HEK293 (cell line): ENCODE measurements around the gene HLA-DOB.

Experiments
- CTCF ChIA-PET: fragments of 350-600 bp; formaldehyde crosslinking; extraction: SDS; loops from one replicate; lab custom pipeline; 2021; ENCODE audit warnings: antibody characterized with exemption; lab: Yijun Ruan, JAX
- POLR2A ChIA-PET: fragments of 300-600 bp; formaldehyde crosslinking; extraction: SDS; loops from one replicate; lab custom pipeline; 2020; ENCODE audit warnings: antibody characterized with exemption, inconsistent platforms; lab: Yijun Ruan, JAX
- H3K27ac ChIP-seq: fragments of 200-500 bp; sonication (Bioruptor generic); 2 replicates; pipeline ENCODE4 v1.5.1; 2014; ENCODE audit warnings: low read depth, low read length, control low read depth, inconsistent platforms; ENCODE audit errors: extremely low read depth
- H3K36me3 ChIP-seq, 2 experiments: fragments of 200-500 bp in 1 of 2; sonication (Bioruptor generic) in 1 of 2; 1 replicate in 1 of 2; 2 replicates in 1 of 2; pipeline ENCODE4 v1.5.1; 2014 to 2017; ENCODE audit warnings: inconsistent platforms in 2 of 2, low read length in 2 of 2; ENCODE audit not compliant: control insufficient read depth in 2 of 2, insufficient read depth in 1 of 2
- H3K4me1 ChIP-seq: fragments of 200-500 bp; sonication (Bioruptor generic); 2 replicates; pipeline ENCODE4 v1.5.1; 2014; ENCODE audit warnings: mild to moderate bottlenecking, low read length, inconsistent platforms; ENCODE audit not compliant: control insufficient read depth, insufficient read depth
- H3K4me3 ChIP-seq: 2 replicates; pipeline ENCODE4 v1.5.1; 2011; ENCODE audit warnings: low read depth, mild to moderate bottlenecking, control low read depth, low read length, moderate library complexity
- H3K9me3 ChIP-seq: fragments of 200-500 bp; sonication (Bioruptor generic); 2 replicates; pipeline ENCODE4 v1.5.1; 2014; ENCODE audit warnings: low read depth, low read length, inconsistent platforms; ENCODE audit not compliant: control insufficient read depth, insufficient read depth
- EGR2 ChIP-seq: fragments of 450-650 bp; formaldehyde crosslinking; IDR thresholded peaks from 2 replicates; pipeline ENCODE4 v1.5.1; 2016; ENCODE audit warnings: low read depth, missing biosample characterization, missing genetic modification characterization
- MEIS1 ChIP-seq: sonication (generic); formaldehyde crosslinking; IDR thresholded peaks from 2 replicates; pipeline ENCODE4 v1.8.1; 2022; ENCODE audit warnings: missing genetic modification reagents, mild to moderate bottlenecking, borderline replicate concordance
- OVOL3 ChIP-seq: fragments of 450-650 bp; formaldehyde crosslinking; IDR thresholded peaks from 2 replicates; pipeline ENCODE4 v1.5.1; 2016; ENCODE audit warnings: missing biosample characterization, missing genetic modification characterization
- REPIN1 ChIP-seq: fragments of 450-650 bp; formaldehyde crosslinking; IDR thresholded peaks from 2 replicates; pipeline ENCODE4 v1.5.1; 2017; ENCODE audit warnings: missing biosample characterization, missing genetic modification characterization, low read depth
- ZBTB21 ChIP-seq: fragments of 450-650 bp; formaldehyde crosslinking; IDR thresholded peaks from 2 replicates; pipeline ENCODE4 v1.5.1; 2017; ENCODE audit warnings: missing biosample characterization, missing genetic modification characterization
- ZEB2 ChIP-seq: fragments of 450-650 bp; formaldehyde crosslinking; IDR thresholded peaks from 2 replicates; pipeline ENCODE4 v1.5.1; 2016; ENCODE audit warnings: missing biosample characterization, missing genetic modification characterization
- ZFP37 ChIP-seq: fragments of 450-650 bp; formaldehyde crosslinking; IDR thresholded peaks from 2 replicates; pipeline ENCODE4 v1.5.1; 2016; ENCODE audit warnings: missing biosample characterization, missing genetic modification characterization
- ZNF175 ChIP-seq: fragments of 450-650 bp; formaldehyde crosslinking; IDR thresholded peaks from 2 replicates; pipeline ENCODE4 v1.5.1; 2016; ENCODE audit warnings: missing biosample characterization, missing genetic modification characterization
- ZNF184 ChIP-seq: fragments of 450-650 bp; IDR thresholded peaks from 2 replicates; pipeline ENCODE4 v1.5.1; 2018; ENCODE audit warnings: missing biosample characterization, mild to moderate bottlenecking, missing genetic modification characterization
- ZNF19 ChIP-seq: fragments of 450-650 bp; formaldehyde crosslinking; IDR thresholded peaks from 2 replicates; pipeline ENCODE4; 2016; ENCODE audit warnings: missing biosample characterization, missing genetic modification characterization, low read depth
- ZNF24 ChIP-seq: fragments of 450-650 bp; formaldehyde crosslinking; IDR thresholded peaks from 2 replicates; pipeline ENCODE4 v1.5.1; 2016; ENCODE audit warnings: missing biosample characterization, missing genetic modification characterization
- ZNF37A ChIP-seq: fragments of 450-650 bp; IDR thresholded peaks from 2 replicates; pipeline ENCODE4 v1.5.1; 2018; ENCODE audit warnings: missing biosample characterization, missing genetic modification characterization
- ZNF391 ChIP-seq: fragments of 450-650 bp; formaldehyde crosslinking; IDR thresholded peaks from 2 replicates; pipeline ENCODE4 v1.5.1; 2016; ENCODE audit warnings: low read depth, missing biosample characterization, missing genetic modification characterization, borderline replicate concordance
- ZNF394 ChIP-seq: fragments of 450-650 bp; formaldehyde crosslinking; IDR thresholded peaks from 2 replicates; pipeline ENCODE4 v1.5.1; 2016; ENCODE audit warnings: missing biosample characterization, missing genetic modification characterization, mild to moderate bottlenecking, moderate library complexity, borderline replicate concordance
- ZNF404 ChIP-seq: fragments of 450-650 bp; formaldehyde crosslinking; IDR thresholded peaks from 2 replicates; pipeline ENCODE4 v1.5.1; 2017; ENCODE audit warnings: missing biosample characterization, missing genetic modification characterization
- ZNF473 ChIP-seq: fragments of 450-650 bp; formaldehyde crosslinking; IDR thresholded peaks from 2 replicates; pipeline ENCODE4 v1.5.1; 2017; ENCODE audit warnings: missing biosample characterization, missing genetic modification characterization
- ZNF600 ChIP-seq: fragments of 450-650 bp; formaldehyde crosslinking; IDR thresholded peaks from 2 replicates; pipeline ENCODE4 v1.5.1; 2016; ENCODE audit warnings: missing biosample characterization, missing genetic modification characterization
- ZNF639 ChIP-seq: fragments of 450-650 bp; formaldehyde crosslinking; IDR thresholded peaks from 2 replicates; pipeline ENCODE4 v1.5.1; 2016; ENCODE audit warnings: missing biosample characterization, missing genetic modification characterization
- ZNF658 ChIP-seq: fragments of 450-650 bp; formaldehyde crosslinking; IDR thresholded peaks from 2 replicates; pipeline ENCODE4; 2016; ENCODE audit warnings: missing biosample characterization, missing genetic modification characterization
- ZNF707 ChIP-seq: fragments of 450-650 bp; formaldehyde crosslinking; IDR thresholded peaks from 2 replicates; pipeline ENCODE4 v1.5.1; 2016; ENCODE audit warnings: missing biosample characterization, missing genetic modification characterization
- ZNF76 ChIP-seq: fragments of 450-650 bp; formaldehyde crosslinking; IDR thresholded peaks from 2 replicates; pipeline ENCODE4; 2016; ENCODE audit warnings: low read depth, missing biosample characterization, missing genetic modification characterization, borderline replicate concordance
- TF ChIP-seq, protein P1 (sequence below): fragments of 450-650 bp; formaldehyde crosslinking; IDR thresholded peaks from 2 replicates; pipeline ENCODE4 v1.5.1; 2016; ENCODE audit warnings: missing biosample characterization, missing genetic modification characterization
- TF ChIP-seq, protein P2 (sequence below): fragments of 450-650 bp; IDR thresholded peaks from 2 replicates; pipeline ENCODE4 v1.5.1; 2018; ENCODE audit warnings: missing biosample characterization, missing genetic modification characterization
- TF ChIP-seq, protein P3 (sequence below): fragments of 450-650 bp; formaldehyde crosslinking; IDR thresholded peaks from 2 replicates; pipeline ENCODE4 v1.5.1; 2017; ENCODE audit warnings: missing biosample characterization, mild to moderate bottlenecking, missing genetic modification characterization, moderate library complexity
- TF ChIP-seq, protein P4 (sequence below): fragments of 450-650 bp; formaldehyde crosslinking; IDR thresholded peaks from 2 replicates; pipeline ENCODE4 v1.5.1; 2016; ENCODE audit warnings: missing biosample characterization, missing genetic modification characterization
- TF ChIP-seq, protein P5 (sequence below): fragments of 450-650 bp; formaldehyde crosslinking; IDR thresholded peaks from 2 replicates; pipeline ENCODE4 v1.5.1; 2016; ENCODE audit warnings: missing biosample characterization, missing genetic modification characterization, low read depth

HLA-DOB gene

DNA sequence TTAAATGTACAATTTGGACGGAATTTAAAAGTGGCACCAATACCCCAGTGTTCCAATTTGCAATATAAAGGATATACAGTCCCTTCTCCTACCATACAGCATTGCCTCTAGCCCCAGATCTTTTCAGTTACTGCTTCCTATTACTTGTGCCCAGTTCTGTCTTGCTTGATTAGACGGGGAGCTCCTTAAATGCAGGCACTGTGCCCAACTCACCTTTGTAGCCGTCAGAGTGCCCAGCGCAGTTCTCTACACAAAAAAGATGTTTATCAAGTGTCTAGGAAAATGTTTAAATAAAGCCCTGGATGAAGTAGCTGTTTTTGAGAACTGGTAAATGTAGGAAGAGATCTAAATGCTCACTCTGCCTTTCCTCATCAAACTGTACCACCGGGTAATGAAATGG lies 14.1 kb upstream of the HLA-DOB start:
- CTCF ChIA-PET: interaction anchor here (0.6 to 6.9 kb wide), 4 partner anchors 9 to 55 kb away, joined by 3 to 116 read pairs (median 6); no protein-coding TSS in a partner anchor
- TF ChIP-seq ZEB2 (tag by site-specific recombination) (no peak), ZNF184 (tag by site-specific recombination) (no peak), ZNF391 (tag by site-specific recombination) (no peak), ZNF37A (tag by site-specific recombination) (no peak), ZNF639 (tag by site-specific recombination) (no peak), ZNF707 (no peak), ZNF175 (tag by site-specific recombination) (no peak), EGR2 (no peak), ZNF658 (tag by site-specific recombination) (no peak), ZNF24 (tag by site-specific recombination) (no peak), ZFP37 (tag by site-specific recombination) (no peak), MEIS1 (CRISPR knock-in tag) (no peak), OVOL3 (tag by site-specific recombination) (no peak), ZNF600 (no peak)
- TF ChIP-seq, protein P1, sequence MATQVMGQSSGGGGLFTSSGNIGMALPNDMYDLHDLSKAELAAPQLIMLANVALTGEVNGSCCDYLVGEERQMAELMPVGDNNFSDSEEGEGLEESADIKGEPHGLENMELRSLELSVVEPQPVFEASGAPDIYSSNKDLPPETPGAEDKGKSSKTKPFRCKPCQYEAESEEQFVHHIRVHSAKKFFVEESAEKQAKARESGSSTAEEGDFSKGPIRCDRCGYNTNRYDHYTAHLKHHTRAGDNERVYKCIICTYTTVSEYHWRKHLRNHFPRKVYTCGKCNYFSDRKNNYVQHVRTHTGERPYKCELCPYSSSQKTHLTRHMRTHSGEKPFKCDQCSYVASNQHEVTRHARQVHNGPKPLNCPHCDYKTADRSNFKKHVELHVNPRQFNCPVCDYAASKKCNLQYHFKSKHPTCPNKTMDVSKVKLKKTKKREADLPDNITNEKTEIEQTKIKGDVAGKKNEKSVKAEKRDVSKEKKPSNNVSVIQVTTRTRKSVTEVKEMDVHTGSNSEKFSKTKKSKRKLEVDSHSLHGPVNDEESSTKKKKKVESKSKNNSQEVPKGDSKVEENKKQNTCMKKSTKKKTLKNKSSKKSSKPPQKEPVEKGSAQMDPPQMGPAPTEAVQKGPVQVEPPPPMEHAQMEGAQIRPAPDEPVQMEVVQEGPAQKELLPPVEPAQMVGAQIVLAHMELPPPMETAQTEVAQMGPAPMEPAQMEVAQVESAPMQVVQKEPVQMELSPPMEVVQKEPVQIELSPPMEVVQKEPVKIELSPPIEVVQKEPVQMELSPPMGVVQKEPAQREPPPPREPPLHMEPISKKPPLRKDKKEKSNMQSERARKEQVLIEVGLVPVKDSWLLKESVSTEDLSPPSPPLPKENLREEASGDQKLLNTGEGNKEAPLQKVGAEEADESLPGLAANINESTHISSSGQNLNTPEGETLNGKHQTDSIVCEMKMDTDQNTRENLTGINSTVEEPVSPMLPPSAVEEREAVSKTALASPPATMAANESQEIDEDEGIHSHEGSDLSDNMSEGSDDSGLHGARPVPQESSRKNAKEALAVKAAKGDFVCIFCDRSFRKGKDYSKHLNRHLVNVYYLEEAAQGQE (tag by site-specific recombination): no peak
- TF ChIP-seq, protein P2, sequence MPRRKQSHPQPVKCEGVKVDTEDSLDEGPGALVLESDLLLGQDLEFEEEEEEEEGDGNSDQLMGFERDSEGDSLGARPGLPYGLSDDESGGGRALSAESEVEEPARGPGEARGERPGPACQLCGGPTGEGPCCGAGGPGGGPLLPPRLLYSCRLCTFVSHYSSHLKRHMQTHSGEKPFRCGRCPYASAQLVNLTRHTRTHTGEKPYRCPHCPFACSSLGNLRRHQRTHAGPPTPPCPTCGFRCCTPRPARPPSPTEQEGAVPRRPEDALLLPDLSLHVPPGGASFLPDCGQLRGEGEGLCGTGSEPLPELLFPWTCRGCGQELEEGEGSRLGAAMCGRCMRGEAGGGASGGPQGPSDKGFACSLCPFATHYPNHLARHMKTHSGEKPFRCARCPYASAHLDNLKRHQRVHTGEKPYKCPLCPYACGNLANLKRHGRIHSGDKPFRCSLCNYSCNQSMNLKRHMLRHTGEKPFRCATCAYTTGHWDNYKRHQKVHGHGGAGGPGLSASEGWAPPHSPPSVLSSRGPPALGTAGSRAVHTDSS (tag by site-specific recombination): no peak
- TF ChIP-seq, protein P3, sequence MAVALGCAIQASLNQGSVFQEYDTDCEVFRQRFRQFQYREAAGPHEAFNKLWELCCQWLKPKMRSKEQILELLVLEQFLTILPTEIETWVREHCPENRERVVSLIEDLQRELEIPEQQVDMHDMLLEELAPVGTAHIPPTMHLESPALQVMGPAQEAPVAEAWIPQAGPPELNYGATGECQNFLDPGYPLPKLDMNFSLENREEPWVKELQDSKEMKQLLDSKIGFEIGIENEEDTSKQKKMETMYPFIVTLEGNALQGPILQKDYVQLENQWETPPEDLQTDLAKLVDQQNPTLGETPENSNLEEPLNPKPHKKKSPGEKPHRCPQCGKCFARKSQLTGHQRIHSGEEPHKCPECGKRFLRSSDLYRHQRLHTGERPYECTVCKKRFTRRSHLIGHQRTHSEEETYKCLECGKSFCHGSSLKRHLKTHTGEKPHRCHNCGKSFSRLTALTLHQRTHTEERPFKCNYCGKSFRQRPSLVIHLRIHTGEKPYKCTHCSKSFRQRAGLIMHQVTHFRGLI (tag by site-specific recombination): no peak
- TF ChIP-seq, all 188 proteins: peak for 0

GRCh38 chr6:32830017-32830416 lies 13.2 kb upstream of the HLA-DOB start:
- Histone ChIP-seq H3K9me3 (no peaks in the 10 kb centered on the region), H3K4me3 (no peak overlapping the region), H3K4me1 (no peaks in the 10 kb centered on the region), H3K36me3 (peaks cover 3 to 56% of the 10 kb centered on the region in 2 experiments; a peak in 2 of 3 replicates), H3K27ac (no peak overlapping the region)
- ChIA-PET POLR2A (no interaction called here), CTCF (interaction anchor here (1.1 to 6.9 kb wide), 2 partner anchors 8 to 39 kb away, joined by 6 to 116 read pairs; partner anchors contain the start of gene TAP2)
- TF ChIP-seq ZNF19 (tag by site-specific recombination) (no peak), ZNF394 (tag by site-specific recombination) (no peak), ZNF404 (tag by site-specific recombination) (no peak), ZNF473 (tag by site-specific recombination) (no peak), ZNF76 (no peak), REPIN1 (tag by site-specific recombination) (no peak), ZBTB21 (tag by site-specific recombination) (no peak)
- TF ChIP-seq, protein P4, sequence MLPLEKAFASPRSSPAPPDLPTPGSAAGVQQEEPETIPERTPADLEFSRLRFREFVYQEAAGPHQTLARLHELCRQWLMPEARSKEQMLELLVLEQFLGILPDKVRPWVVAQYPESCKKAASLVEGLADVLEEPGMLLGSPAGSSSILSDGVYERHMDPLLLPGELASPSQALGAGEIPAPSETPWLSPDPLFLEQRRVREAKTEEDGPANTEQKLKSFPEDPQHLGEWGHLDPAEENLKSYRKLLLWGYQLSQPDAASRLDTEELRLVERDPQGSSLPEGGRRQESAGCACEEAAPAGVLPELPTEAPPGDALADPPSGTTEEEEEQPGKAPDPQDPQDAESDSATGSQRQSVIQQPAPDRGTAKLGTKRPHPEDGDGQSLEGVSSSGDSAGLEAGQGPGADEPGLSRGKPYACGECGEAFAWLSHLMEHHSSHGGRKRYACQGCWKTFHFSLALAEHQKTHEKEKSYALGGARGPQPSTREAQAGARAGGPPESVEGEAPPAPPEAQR (tag by site-specific recombination): no peak
- TF ChIP-seq, protein P5, sequence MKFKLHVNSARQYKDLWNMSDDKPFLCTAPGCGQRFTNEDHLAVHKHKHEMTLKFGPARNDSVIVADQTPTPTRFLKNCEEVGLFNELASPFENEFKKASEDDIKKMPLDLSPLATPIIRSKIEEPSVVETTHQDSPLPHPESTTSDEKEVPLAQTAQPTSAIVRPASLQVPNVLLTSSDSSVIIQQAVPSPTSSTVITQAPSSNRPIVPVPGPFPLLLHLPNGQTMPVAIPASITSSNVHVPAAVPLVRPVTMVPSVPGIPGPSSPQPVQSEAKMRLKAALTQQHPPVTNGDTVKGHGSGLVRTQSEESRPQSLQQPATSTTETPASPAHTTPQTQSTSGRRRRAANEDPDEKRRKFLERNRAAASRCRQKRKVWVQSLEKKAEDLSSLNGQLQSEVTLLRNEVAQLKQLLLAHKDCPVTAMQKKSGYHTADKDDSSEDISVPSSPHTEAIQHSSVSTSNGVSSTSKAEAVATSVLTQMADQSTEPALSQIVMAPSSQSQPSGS (tag by site-specific recombination): no peak

More for the DNA sequence above, 14.1 kb upstream of the HLA-DOB start:
- H3K4me1 ChIP-seq: no peaks in the 10 kb centered on the region
- no peaks in the 10 kb centered on the region for H3K9me3 ChIP-seq
- H3K4me3 ChIP-seq: no peak overlapping the region
- no peak overlapping the region for H3K27ac ChIP-seq
- peaks cover 3 to 65% of the 10 kb centered on the region in 2 experiments; a peak in 2 of 3 replicates for H3K36me3 ChIP-seq
- POLR2A ChIA-PET: no interaction called here
